ENCODE data around the gene P2RX3. TPM values are rescaled to one million over a fixed set of nuclear protein-coding genes. Genes with fewer than 3 reads are reported as not detected.

P2RX3 gene
- total and polyA plus RNA-seq, 9 donors: 1.3 to 5.2 (median 2.5) TPM

GRCh38 chr11:57417056-57417455 lies 78.9 kb downstream of the P2RX3 start:
- no peaks in the 10 kb centered on the region for H3K9me3 ChIP-seq (replicated peaks; ENCODE audit: control insufficient read depth, low read depth, low read length)
- peaks cover 78% of the 10 kb centered on the region for H3K36me3 ChIP-seq (ENCODE audit: control insufficient read depth, insufficient read depth, low read length)
- no peaks in the 10 kb centered on the region for H3K4me1 ChIP-seq (ENCODE audit: control insufficient read depth, insufficient read depth, low read length)
- H3K27me3 ChIP-seq (ENCODE audit: control insufficient read depth, insufficient read depth, low read length): no peaks in the 10 kb centered on the region
- no peak overlapping the region for H3K4me3 ChIP-seq (ENCODE audit: low read length)
- 60% methylated on average over 4 of the region's 4 CpGs for WGBS (ENCODE audit: insufficient coverage)
- peak; percentile 67 for DNase-seq
- H3K27ac ChIP-seq (ENCODE audit: low read length): no peak overlapping the region

GRCh38 chr11:57418131-57418530 lies 80.0 kb downstream of the P2RX3 start:
- no peak overlapping the region for H3K4me3 ChIP-seq (ENCODE audit: low read length)
- no peak for DNase-seq
- no peaks in the 10 kb centered on the region for H3K9me3 ChIP-seq (replicated peaks; ENCODE audit: control insufficient read depth, low read depth, low read length)
- no peak overlapping the region for H3K27ac ChIP-seq (ENCODE audit: low read length)
- no peaks in the 10 kb centered on the region for H3K27me3 ChIP-seq (ENCODE audit: control insufficient read depth, insufficient read depth, low read length)
- H3K36me3 ChIP-seq (ENCODE audit: control insufficient read depth, insufficient read depth, low read length): peaks cover 80% of the 10 kb centered on the region
- H3K4me1 ChIP-seq (ENCODE audit: control insufficient read depth, insufficient read depth, low read length): no peaks in the 10 kb centered on the region

GRCh38 chr11:57419146-57419545 lies 81.0 kb downstream of the P2RX3 start:
- WGBS (ENCODE audit: insufficient coverage): 90% methylated on average over 1 of the region's 3 CpGs
- Histone ChIP-seq H3K4me3 (ENCODE audit: low read length) (no peak overlapping the region), H3K36me3 (ENCODE audit: control insufficient read depth, insufficient read depth, low read length) (peaks cover 76% of the 10 kb centered on the region), H3K27ac (ENCODE audit: low read length) (no peak overlapping the region), H3K27me3 (ENCODE audit: control insufficient read depth, insufficient read depth, low read length) (no peaks in the 10 kb centered on the region), H3K9me3 (replicated peaks; ENCODE audit: control insufficient read depth, low read depth, low read length) (no peaks in the 10 kb centered on the region), H3K4me1 (ENCODE audit: control insufficient read depth, insufficient read depth, low read length) (peaks cover 5% of the 10 kb centered on the region)
- DNase-seq: no peak

- 89% methylated on average over 1 of the region's 4 CpGs for WGBS (ENCODE audit: insufficient coverage)
- H3K27me3 ChIP-seq (ENCODE audit: control insufficient read depth, insufficient read depth, low read length): no peaks in the 10 kb centered on the region
- H3K36me3 ChIP-seq (ENCODE audit: control insufficient read depth, insufficient read depth, low read length): peaks cover 64% of the 10 kb centered on the region
- no peak overlapping the region for H3K4me3 ChIP-seq (ENCODE audit: low read length)
- no peaks in the 10 kb centered on the region for H3K9me3 ChIP-seq (replicated peaks; ENCODE audit: control insufficient read depth, low read depth, low read length)
- H3K4me1 ChIP-seq (ENCODE audit: control insufficient read depth, insufficient read depth, low read length): peaks cover 24% of the 10 kb centered on the region
- no peak overlapping the region for H3K27ac ChIP-seq (ENCODE audit: low read length)
- no peak for DNase-seq
Measured at GRCh38 chr11:57421066-57421465, 82.9 kb downstream of the P2RX3 start.

GRCh38 chr11:57421805-57422204 lies 83.7 kb downstream of the P2RX3 start:
- Histone ChIP-seq H3K36me3 (ENCODE audit: control insufficient read depth, insufficient read depth, low read length) (peaks cover 57% of the 10 kb centered on the region), H3K4me3 (ENCODE audit: low read length) (no peak overlapping the region), H3K9me3 (replicated peaks; ENCODE audit: control insufficient read depth, low read depth, low read length) (no peaks in the 10 kb centered on the region), H3K27ac (ENCODE audit: low read length) (no peak overlapping the region), H3K4me1 (ENCODE audit: control insufficient read depth, insufficient read depth, low read length) (peaks cover 31% of the 10 kb centered on the region), H3K27me3 (ENCODE audit: control insufficient read depth, insufficient read depth, low read length) (no peaks in the 10 kb centered on the region)
- no peak for DNase-seq

Other genes starting within 250 kb of the P2RX3 start
- 0.31 TPM for gene LRRC55, start 156.4 kb upstream of the P2RX3 start, total RNA-seq
- gene LRRC55, start 156.4 kb upstream of the P2RX3 start, polyA plus RNA-seq (ENCODE audit: insufficient read depth in 1 of 8, insufficient read length in 8 of 8, low replicate concordance in 1 of 8): 1 to 10 TPM in 3 of 8 donors, under 1 TPM in 5; 0.82 to 1.7 (median 0.91) TPM
- gene APLNR, start 101.1 kb upstream of the P2RX3 start, total RNA-seq: 43.2 TPM
- gene APLNR, start 101.1 kb upstream of the P2RX3 start, polyA plus RNA-seq (ENCODE audit: insufficient read depth in 1 of 8, insufficient read length in 8 of 8, low replicate concordance in 1 of 8): 100 to 1,000 TPM in 4 of 8 donors, 10 to 100 TPM in 4; 80.8 to 113 (median 97.2) TPM
- 67.2 TPM for gene TNKS1BP1, start 13.4 kb upstream of the P2RX3 start, total RNA-seq
- 100 to 1,000 TPM in 7 of 8 donors, 10 to 100 TPM in 1; 94.6 to 120 (median 111) TPM for gene TNKS1BP1, start 13.4 kb upstream of the P2RX3 start, polyA plus RNA-seq (ENCODE audit: insufficient read depth in 1 of 8, insufficient read length in 8 of 8, low replicate concordance in 1 of 8)
- gene SSRP1, start 2.5 kb upstream of the P2RX3 start, total RNA-seq: 64.3 TPM
- gene SSRP1, start 2.5 kb upstream of the P2RX3 start, polyA plus RNA-seq (ENCODE audit: insufficient read depth in 1 of 8, insufficient read length in 8 of 8, low replicate concordance in 1 of 8): 100 to 1,000 TPM in 7 of 8 donors, 10 to 100 TPM in 1; 98.6 to 135 (median 111) TPM
- 0.22 TPM for gene PRG3, start 42.8 kb downstream of the P2RX3 start, total RNA-seq
- 1 to 10 TPM in 1 of 8 donors, under 1 TPM in 5, not detected in 2; 0.14 to 1.3 (median 0.42) TPM for gene PRG3, start 42.8 kb downstream of the P2RX3 start, polyA plus RNA-seq (ENCODE audit: insufficient read depth in 1 of 8, insufficient read length in 8 of 8, low replicate concordance in 1 of 8)
- gene PRG2, start 52.3 kb downstream of the P2RX3 start, total RNA-seq: 1.0 TPM
- 1 to 10 TPM in 4 of 8 donors, under 1 TPM in 4; 0.35 to 3.8 (median 0.89) TPM for gene PRG2, start 52.3 kb downstream of the P2RX3 start, polyA plus RNA-seq (ENCODE audit: insufficient read depth in 1 of 8, insufficient read length in 8 of 8, low replicate concordance in 1 of 8)
- gene SLC43A3, start 88.8 kb downstream of the P2RX3 start, total RNA-seq: 27.1 TPM
- 10 to 100 TPM; 19.9 to 43.5 (median 29.6) TPM for gene SLC43A3, start 88.8 kb downstream of the P2RX3 start, polyA plus RNA-seq (ENCODE audit: insufficient read depth in 1 of 8, insufficient read length in 8 of 8, low replicate concordance in 1 of 8)
- gene RTN4RL2, start 122.2 kb downstream of the P2RX3 start, total RNA-seq: 2.0 TPM
- gene RTN4RL2, start 122.2 kb downstream of the P2RX3 start, polyA plus RNA-seq (ENCODE audit: insufficient read depth in 1 of 8, insufficient read length in 8 of 8, low replicate concordance in 1 of 8): 10 to 100 TPM; 11.2 to 27.2 (median 20.4) TPM
- gene SLC43A1, start 177.3 kb downstream of the P2RX3 start, total RNA-seq: 12.2 TPM
- gene SLC43A1, start 177.3 kb downstream of the P2RX3 start, polyA plus RNA-seq (ENCODE audit: insufficient read depth in 1 of 8, insufficient read length in 8 of 8, low replicate concordance in 1 of 8): 10 to 100 TPM in 4 of 8 donors, 1 to 10 TPM in 4; 7.1 to 12.5 (median 10.1) TPM
- 44.1 TPM for gene TIMM10, start 192.4 kb downstream of the P2RX3 start, total RNA-seq
- 10 to 100 TPM; 36.3 to 61.9 (median 37.8) TPM for gene TIMM10, start 192.4 kb downstream of the P2RX3 start, polyA plus RNA-seq (ENCODE audit: insufficient read depth in 1 of 8, insufficient read length in 8 of 8, low replicate concordance in 1 of 8)
- 143 TPM for gene SMTNL1, start 199.2 kb downstream of the P2RX3 start, total RNA-seq
- 100 to 1,000 TPM in 7 of 8 donors, 10 to 100 TPM in 1; 93.2 to 258 (median 197) TPM for gene SMTNL1, start 199.2 kb downstream of the P2RX3 start, polyA plus RNA-seq (ENCODE audit: insufficient read depth in 1 of 8, insufficient read length in 8 of 8, low replicate concordance in 1 of 8)
- gene UBE2L6, start 229.3 kb downstream of the P2RX3 start, total RNA-seq: 18.5 TPM
- gene UBE2L6, start 229.3 kb downstream of the P2RX3 start, polyA plus RNA-seq (ENCODE audit: insufficient read depth in 1 of 8, insufficient read length in 8 of 8, low replicate concordance in 1 of 8): 10 to 100 TPM; 19.9 to 25.6 (median 22.5) TPM